ENCODE results near the gene WDR43.

DNA sequence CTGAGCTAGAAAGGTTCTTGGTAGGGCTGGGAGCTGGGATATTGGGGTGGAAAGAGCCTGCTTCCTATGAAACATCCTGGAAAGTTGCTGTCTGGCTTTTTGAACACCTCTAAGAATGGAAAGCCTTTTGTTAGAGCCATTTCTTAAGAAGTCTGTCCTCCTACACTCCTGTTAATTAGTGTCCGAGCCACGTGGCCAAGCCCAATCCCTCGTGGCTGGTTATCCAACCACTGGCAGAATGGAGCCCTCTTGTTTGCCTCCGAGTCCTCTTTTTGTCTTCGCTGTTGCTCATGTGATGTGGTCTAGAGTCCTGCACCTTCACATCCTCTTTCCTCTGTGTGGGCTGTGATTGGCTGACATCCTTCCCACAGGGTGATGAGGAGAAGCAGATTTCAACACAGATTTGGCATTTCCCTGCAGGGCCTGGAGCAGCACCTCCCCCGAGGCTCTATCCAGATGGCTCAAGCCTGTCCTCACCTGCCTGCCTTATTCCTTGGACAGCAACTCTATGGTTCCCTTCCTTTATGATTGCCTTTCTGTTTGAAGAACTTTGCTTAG, 78.4 kb downstream of the WDR43 start:
- TF ChIP-seq POLR2A (IDR thresholded peaks at IDR 0.05) = no peak
- TF ChIP-seq, protein P1, sequence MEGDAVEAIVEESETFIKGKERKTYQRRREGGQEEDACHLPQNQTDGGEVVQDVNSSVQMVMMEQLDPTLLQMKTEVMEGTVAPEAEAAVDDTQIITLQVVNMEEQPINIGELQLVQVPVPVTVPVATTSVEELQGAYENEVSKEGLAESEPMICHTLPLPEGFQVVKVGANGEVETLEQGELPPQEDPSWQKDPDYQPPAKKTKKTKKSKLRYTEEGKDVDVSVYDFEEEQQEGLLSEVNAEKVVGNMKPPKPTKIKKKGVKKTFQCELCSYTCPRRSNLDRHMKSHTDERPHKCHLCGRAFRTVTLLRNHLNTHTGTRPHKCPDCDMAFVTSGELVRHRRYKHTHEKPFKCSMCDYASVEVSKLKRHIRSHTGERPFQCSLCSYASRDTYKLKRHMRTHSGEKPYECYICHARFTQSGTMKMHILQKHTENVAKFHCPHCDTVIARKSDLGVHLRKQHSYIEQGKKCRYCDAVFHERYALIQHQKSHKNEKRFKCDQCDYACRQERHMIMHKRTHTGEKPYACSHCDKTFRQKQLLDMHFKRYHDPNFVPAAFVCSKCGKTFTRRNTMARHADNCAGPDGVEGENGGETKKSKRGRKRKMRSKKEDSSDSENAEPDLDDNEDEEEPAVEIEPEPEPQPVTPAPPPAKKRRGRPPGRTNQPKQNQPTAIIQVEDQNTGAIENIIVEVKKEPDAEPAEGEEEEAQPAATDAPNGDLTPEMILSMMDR (IDR thresholded peaks at IDR 0.05) = no peak
